ENCODE measurements around the gene BCO2.

DNA sequence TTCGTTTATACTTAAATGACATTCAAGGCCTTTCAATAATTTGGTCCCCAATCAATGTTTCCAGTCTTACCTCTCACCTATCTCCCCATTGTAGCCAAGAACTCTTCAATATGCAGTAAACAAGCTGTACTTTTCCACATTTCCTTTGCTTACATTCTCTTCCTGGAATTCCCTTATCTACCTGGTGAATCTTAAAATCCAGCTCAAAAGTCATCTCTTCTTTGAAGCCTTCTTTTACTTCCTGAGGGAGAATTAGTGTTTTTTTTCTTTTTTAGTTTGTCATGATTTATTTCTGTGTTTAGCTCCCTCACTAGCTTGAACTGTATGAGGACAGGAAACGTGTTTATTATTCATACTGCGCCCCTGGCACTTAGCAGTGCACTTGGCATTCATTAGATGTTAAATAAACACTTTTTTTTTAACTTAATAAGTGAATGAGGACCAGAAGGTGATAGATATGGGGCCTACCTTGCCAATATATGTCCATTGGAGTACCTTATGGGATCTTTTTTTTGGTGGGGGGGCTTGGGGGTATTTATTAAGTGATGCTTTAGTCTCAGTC, 46.0 kb downstream of the BCO2 start:
- TF ChIP-seq, protein P1, sequence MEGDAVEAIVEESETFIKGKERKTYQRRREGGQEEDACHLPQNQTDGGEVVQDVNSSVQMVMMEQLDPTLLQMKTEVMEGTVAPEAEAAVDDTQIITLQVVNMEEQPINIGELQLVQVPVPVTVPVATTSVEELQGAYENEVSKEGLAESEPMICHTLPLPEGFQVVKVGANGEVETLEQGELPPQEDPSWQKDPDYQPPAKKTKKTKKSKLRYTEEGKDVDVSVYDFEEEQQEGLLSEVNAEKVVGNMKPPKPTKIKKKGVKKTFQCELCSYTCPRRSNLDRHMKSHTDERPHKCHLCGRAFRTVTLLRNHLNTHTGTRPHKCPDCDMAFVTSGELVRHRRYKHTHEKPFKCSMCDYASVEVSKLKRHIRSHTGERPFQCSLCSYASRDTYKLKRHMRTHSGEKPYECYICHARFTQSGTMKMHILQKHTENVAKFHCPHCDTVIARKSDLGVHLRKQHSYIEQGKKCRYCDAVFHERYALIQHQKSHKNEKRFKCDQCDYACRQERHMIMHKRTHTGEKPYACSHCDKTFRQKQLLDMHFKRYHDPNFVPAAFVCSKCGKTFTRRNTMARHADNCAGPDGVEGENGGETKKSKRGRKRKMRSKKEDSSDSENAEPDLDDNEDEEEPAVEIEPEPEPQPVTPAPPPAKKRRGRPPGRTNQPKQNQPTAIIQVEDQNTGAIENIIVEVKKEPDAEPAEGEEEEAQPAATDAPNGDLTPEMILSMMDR (IDR thresholded peaks at IDR 0.05; ENCODE audit: poor library complexity): no peak
- no peak for TF ChIP-seq EZH2phosphoT487 (IDR thresholded peaks at IDR 0.05; ENCODE audit: low read depth, severe bottlenecking, unreplicated experiment)
- no peak for TF ChIP-seq EZH2 (IDR thresholded peaks at IDR 0.05; ENCODE audit: borderline replicate concordance)
